ENCODE data around the gene STAB1. TPM values are rescaled to one million over a fixed set of nuclear protein-coding genes. Genes with fewer than 3 reads are reported as not detected.

STAB1 gene
- total RNA-seq, 1 donor from 2014 or later, result 152 TPM

GRCh38 chr3:52454938-52455282 lies 40.2 kb upstream of the STAB1 start:
- no peaks in the 10 kb centered on the region for H3K9me3 ChIP-seq
- H3K4me3 ChIP-seq, result peak overlapping the region; percentile 74
- intact Hi-C loops (cut with DNase I), result no loop called here
- H3K36me3 ChIP-seq, result peaks cover 21% of the 10 kb centered on the region
- peaks cover 24% of the 10 kb centered on the region for H3K4me1 ChIP-seq
- DNase-seq, result no peak
- TF ChIP-seq CTCF (IDR thresholded peaks at IDR 0.05), result no peak
- no peaks in the 10 kb centered on the region for H3K27me3 ChIP-seq
- peak overlapping the region; percentile 95 for H3K27ac ChIP-seq
- ATAC-seq, result no peak

GRCh38 chr3:52455283-52456168 lies 39.6 kb upstream of the STAB1 start, which contains the start of gene NISCH:
Gene NISCH, plus strand, starts transcription at chr3:52455604. Its CDS starts 38 bp downstream, at chr3:52455642.
- DNase-seq (peak; percentile 96), ATAC-seq (peak; percentile 93)
- Histone ChIP-seq H3K4me3 (peak within 1 kb of the TSS; percentile 74), H3K27me3 (no peaks in the 10 kb centered on the region), H3K9me3 (no peaks in the 10 kb centered on the region), H3K4me1 (peaks cover 24% of the 10 kb centered on the region), H3K27ac (peak within 1 kb of the TSS; percentile 95), H3K36me3 (peaks cover 26% of the 10 kb centered on the region)
- TF ChIP-seq CTCF (IDR thresholded peaks at IDR 0.05), result no peak
- intact Hi-C loops (cut with DNase I), result no loop called here

GRCh38 chr3:52456169-52456799 lies 38.9 kb upstream of the STAB1 start:
- Histone ChIP-seq H3K4me3 (peak overlapping the region; percentile 74), H3K27me3 (no peaks in the 10 kb centered on the region), H3K36me3 (peaks cover 34% of the 10 kb centered on the region), H3K4me1 (peaks cover 24% of the 10 kb centered on the region), H3K9me3 (no peaks in the 10 kb centered on the region), H3K27ac (peak overlapping the region; percentile 95)
- DNase-seq, result peak; percentile 66
- intact Hi-C loops (cut with DNase I), result no loop called here
- peak; percentile 42 for ATAC-seq
- no peak for TF ChIP-seq CTCF (IDR thresholded peaks at IDR 0.05)

GRCh38 chr3:52456800-52457183 lies 38.3 kb upstream of the STAB1 start:
- Histone ChIP-seq H3K36me3 (peaks cover 35% of the 10 kb centered on the region), H3K9me3 (no peaks in the 10 kb centered on the region), H3K27ac (peak overlapping the region; percentile 95), H3K4me3 (peak overlapping the region; percentile 74), H3K27me3 (no peaks in the 10 kb centered on the region), H3K4me1 (peaks cover 24% of the 10 kb centered on the region)
- DNase-seq (no peak), ATAC-seq (no peak)
- intact Hi-C loops (cut with DNase I), result no loop called here
- TF ChIP-seq CTCF (IDR thresholded peaks at IDR 0.05), result no peak

GRCh38 chr3:52458031-52458760 lies 36.9 kb upstream of the STAB1 start:
- Histone ChIP-seq H3K27me3 (no peaks in the 10 kb centered on the region), H3K36me3 (peaks cover 35% of the 10 kb centered on the region), H3K4me1 (peaks cover 24% of the 10 kb centered on the region), H3K27ac (no peak overlapping the region), H3K4me3 (no peak overlapping the region), H3K9me3 (no peaks in the 10 kb centered on the region)
- DNase-seq (no peak), ATAC-seq (no peak)
- TF ChIP-seq CTCF (IDR thresholded peaks at IDR 0.05), result no peak
- intact Hi-C loops (cut with DNase I), result no loop called here
